HepG2 (cell line): ENCODE data around the gene ANKRD1.

Experiments
- EP300 ChIP-seq, 3 experiments: sonication (generic) in 1 of 3; formaldehyde crosslinking in 1 of 3; IDR thresholded peaks; 2 replicates each; pipeline versions ENCODE4 v1.5.1 to v1.6.1; 2011 to 2020; ENCODE audit warnings: low read depth in 2 of 3, low read length in 2 of 3, borderline replicate concordance in 1 of 3, improper control_type of control experiment in 1 of 3, mild to moderate bottlenecking in 1 of 3, missing genetic modification reagents in 1 of 3, moderate library complexity in 1 of 3
- JUN ChIP-seq: sonication (generic); formaldehyde crosslinking; IDR thresholded peaks from 2 replicates; pipeline ENCODE4 v1.4.0; 2020; ENCODE audit warnings: mild to moderate bottlenecking, missing genetic modification reagents
- SUZ12 ChIP-seq: fragments of 150-350 bp; IDR thresholded peaks from 2 replicates; pipeline ENCODE4 v1.6.1; 2014; ENCODE audit warnings: low read depth, low read length
- TF ChIP-seq, protein P1 (sequence below): sonication (generic); formaldehyde crosslinking; IDR thresholded peaks from 2 replicates; pipeline ENCODE4 v1.8.0; 2022; ENCODE audit warnings: mild to moderate bottlenecking, missing genetic modification reagents, moderate library complexity
- TF ChIP-seq, protein P2 (sequence below): IDR thresholded peaks from 2 replicates; pipeline ENCODE4 v1.6.1; 2016; ENCODE audit warnings: control low read depth

DNA sequence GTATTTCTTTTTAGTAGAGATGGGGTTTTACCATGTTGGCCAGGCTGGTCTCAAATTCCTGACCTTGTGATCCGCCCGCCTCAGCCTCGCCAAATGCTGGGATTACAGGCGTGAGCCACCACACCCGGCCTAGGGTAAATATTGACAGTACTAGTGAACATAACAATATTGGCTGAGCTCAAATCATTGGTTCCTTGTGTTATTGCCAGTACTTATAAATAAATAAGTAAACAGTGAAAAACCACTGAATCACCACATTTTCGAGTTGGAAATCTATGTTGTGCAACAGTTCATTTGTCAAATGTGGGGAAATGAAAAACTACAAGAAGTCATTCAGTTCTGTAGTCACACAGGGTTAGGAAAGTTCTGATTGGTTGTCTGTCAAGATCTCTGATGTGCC lies 33.3 kb downstream of the ANKRD1 start:
- TF ChIP-seq SUZ12 = no peak
- TF ChIP-seq, protein P1, sequence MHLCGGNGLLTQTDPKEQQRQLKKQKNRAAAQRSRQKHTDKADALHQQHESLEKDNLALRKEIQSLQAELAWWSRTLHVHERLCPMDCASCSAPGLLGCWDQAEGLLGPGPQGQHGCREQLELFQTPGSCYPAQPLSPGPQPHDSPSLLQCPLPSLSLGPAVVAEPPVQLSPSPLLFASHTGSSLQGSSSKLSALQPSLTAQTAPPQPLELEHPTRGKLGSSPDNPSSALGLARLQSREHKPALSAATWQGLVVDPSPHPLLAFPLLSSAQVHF = no peak
- no peak for TF ChIP-seq JUN (CRISPR knock-in tag)
- no peak for TF ChIP-seq EP300 (IDR thresholded peaks at IDR 0.05; ENCODE audit: low read depth in 2 of 2, low read length in 2 of 2)
- no peak for TF ChIP-seq EP300 (CRISPR knock-in tag; IDR thresholded peaks at IDR 0.05; ENCODE audit: borderline replicate concordance)
- TF ChIP-seq, protein P2, sequence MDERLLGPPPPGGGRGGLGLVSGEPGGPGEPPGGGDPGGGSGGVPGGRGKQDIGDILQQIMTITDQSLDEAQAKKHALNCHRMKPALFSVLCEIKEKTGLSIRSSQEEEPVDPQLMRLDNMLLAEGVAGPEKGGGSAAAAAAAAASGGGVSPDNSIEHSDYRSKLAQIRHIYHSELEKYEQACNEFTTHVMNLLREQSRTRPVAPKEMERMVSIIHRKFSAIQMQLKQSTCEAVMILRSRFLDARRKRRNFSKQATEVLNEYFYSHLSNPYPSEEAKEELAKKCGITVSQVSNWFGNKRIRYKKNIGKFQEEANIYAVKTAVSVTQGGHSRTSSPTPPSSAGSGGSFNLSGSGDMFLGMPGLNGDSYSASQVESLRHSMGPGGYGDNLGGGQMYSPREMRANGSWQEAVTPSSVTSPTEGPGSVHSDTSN (CRISPR knock-in tag) = no peak
